ENCODE measurements around the gene AFG3L2.
"Not testable (repeated sequence)": the region's sequence is repeated elsewhere in the genome, so short reads cannot be mapped to it uniquely, and the experiment has no call there.

DNA sequence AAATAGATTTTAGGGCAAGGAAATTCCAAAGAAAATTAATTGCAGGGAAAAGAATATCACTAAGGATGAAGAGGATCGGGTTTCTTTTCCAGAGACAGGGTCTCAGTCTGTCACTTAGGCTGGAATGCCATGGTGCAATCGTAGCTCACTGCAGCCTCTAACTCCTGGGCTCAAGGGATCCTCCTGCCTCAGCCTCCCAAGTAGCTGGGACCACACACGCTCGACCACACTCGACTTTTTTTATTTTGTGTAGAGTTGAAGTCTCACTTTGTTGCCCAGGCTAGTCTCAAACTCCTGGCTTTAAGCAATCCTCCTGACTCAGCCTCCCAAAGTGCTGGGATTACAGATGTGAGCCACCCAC lies 1.2 kb upstream of the AFG3L2 start:
- TF ChIP-seq, protein P1, sequence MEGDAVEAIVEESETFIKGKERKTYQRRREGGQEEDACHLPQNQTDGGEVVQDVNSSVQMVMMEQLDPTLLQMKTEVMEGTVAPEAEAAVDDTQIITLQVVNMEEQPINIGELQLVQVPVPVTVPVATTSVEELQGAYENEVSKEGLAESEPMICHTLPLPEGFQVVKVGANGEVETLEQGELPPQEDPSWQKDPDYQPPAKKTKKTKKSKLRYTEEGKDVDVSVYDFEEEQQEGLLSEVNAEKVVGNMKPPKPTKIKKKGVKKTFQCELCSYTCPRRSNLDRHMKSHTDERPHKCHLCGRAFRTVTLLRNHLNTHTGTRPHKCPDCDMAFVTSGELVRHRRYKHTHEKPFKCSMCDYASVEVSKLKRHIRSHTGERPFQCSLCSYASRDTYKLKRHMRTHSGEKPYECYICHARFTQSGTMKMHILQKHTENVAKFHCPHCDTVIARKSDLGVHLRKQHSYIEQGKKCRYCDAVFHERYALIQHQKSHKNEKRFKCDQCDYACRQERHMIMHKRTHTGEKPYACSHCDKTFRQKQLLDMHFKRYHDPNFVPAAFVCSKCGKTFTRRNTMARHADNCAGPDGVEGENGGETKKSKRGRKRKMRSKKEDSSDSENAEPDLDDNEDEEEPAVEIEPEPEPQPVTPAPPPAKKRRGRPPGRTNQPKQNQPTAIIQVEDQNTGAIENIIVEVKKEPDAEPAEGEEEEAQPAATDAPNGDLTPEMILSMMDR (conservative IDR thresholded peaks at IDR 0.05 in 1 of 2, IDR thresholded peaks at IDR 0.05 in 1 of 2; ENCODE audit: extremely low read depth in 1 of 2, insufficient read depth in 1 of 2, low read depth in 1 of 2, low read length in 2 of 2), result not testable (repeated sequence)
- TF ChIP-seq EZH2 (IDR thresholded peaks at IDR 0.05; ENCODE audit: borderline replicate concordance, low read length), result not testable (repeated sequence)

Measured in mammary epithelial cell (primary cell).